Liver (tissue), 3 donors: ENCODE results near the gene NKX1-2.

ENCODE experiments used
- RAD21 ChIP-seq, 2 donors: IDR thresholded peaks; 2 replicates each; pipeline ENCODE4 v1.6.1; 2016; ENCODE audit warnings: antibody characterized with exemption in 2 of 2, mild to moderate bottlenecking in 2 of 2
- TAF1 ChIP-seq: conservative IDR thresholded peaks from 2 replicates; pipeline ENCODE4 v1.6.1; 2016; ENCODE audit warnings: antibody characterized with exemption, mild to moderate bottlenecking
- TF ChIP-seq, protein P1 (sequence below): fragments of 150-350 bp; IDR thresholded peaks from 2 replicates; pipeline ENCODE4 v1.5.1; 2017; ENCODE audit warnings: improper control_type of control experiment, low read depth, low read length; ENCODE audit not compliant: missing input control
- donor health status: healthy.
- donor health status: healthy.

DNA sequence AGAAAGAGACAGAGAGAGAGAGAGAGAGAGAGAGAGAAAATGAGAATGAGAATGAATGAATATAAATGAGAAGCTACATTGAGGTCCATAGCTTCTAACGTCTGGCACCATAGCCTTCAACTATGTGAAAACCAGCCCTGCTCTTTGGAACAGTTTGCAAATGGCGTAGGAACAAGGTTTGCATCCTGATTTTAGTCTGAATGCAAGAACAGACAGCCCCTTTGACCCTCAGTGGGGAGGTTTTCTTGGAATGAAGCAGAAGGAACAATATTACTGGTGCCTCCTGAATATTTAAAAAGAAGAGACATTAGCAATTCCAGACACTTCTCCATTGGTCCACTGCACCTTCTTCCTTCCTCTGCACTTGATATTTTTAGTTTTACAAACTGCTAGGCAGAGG, 34.8 kb upstream of the NKX1-2 start:
- TF ChIP-seq, protein P1, sequence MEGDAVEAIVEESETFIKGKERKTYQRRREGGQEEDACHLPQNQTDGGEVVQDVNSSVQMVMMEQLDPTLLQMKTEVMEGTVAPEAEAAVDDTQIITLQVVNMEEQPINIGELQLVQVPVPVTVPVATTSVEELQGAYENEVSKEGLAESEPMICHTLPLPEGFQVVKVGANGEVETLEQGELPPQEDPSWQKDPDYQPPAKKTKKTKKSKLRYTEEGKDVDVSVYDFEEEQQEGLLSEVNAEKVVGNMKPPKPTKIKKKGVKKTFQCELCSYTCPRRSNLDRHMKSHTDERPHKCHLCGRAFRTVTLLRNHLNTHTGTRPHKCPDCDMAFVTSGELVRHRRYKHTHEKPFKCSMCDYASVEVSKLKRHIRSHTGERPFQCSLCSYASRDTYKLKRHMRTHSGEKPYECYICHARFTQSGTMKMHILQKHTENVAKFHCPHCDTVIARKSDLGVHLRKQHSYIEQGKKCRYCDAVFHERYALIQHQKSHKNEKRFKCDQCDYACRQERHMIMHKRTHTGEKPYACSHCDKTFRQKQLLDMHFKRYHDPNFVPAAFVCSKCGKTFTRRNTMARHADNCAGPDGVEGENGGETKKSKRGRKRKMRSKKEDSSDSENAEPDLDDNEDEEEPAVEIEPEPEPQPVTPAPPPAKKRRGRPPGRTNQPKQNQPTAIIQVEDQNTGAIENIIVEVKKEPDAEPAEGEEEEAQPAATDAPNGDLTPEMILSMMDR, result no peak
- TF ChIP-seq RAD21 (IDR thresholded peaks at IDR 0.05), result no peak
- TF ChIP-seq TAF1, result no peak
